SIG-M5 treated with dmso at 0.1 percent for 504 hours (cell line): ENCODE measurements around the gene C21orf58.
"Not testable (repeated sequence)": the region's sequence is repeated elsewhere in the genome, so short reads cannot be mapped to it uniquely, and the experiment has no call there.

Source experiments
- DNase-seq: peaks from one replicate; lab custom pipeline; 2025; ENCODE audit not compliant: unreplicated experiment; lab: John Stamatoyannopoulos, UW

C21orf58 gene

GRCh38 chr21:46325073-46325912 lies 1.6 kb upstream of the C21orf58 start:
- peak; percentile 47 for DNase-seq

DNA sequence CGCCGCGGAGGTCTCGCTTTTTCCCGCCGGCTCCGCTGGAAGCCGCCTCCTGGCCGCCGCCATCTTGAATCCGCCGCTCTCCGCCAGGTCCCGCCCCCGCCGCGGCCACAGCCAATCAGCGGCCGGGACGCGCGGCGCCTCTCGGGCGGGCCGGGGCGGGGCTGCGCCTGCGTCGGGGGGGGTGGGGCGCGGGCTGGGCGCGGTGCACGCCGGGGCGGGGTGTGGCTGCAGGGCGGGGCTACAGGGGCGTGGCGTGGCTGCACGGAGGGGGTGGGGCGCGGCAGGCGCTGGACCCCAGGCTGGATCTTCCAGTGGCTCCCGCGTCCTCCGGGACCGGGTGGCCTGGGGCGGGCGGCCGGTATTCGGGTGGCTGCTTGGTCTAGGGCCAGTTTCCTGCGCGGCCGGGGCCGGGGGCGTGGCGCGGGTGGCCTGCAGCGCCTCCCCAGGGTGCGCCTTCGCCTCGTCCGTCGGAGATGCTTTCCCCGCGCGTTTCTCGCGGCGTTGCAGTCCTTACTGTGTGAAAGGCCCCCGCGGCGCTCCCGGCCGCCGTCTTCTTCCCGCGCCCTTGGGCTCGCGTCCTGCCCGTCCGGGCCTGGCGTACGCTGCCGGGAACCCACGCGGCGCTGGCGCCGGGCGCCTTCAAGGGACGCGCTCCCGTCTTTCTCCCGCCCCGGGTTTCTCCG lies 861 bp upstream of the C21orf58 start:
- DNase-seq: peak; percentile 73

DNA sequence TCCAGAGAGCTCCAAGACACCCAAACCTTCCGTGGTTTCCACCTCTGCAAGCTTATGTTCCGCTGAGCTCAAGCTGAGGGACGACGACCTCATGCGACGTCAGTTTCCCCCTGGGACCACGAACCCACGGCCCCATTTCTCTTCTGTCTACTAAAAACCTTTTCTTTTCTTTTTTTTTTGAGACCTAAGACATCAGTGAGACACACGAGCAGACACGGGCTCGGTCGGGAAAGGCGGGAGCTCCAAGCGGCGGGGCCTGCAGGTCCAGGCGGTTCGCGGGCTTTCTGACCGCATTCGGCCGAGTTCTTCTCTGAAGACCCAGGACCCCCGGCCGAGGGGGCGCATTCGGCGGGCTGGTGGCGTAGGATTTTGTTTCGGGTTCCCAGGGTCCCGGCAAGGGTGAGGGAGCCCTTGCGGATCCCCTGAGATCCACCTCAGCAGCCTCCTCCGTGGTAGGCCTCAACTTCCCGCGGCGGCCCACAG lies 402 bp downstream of the C21orf58 start:
- DNase-seq: no peak

GRCh38 chr21:46322351-46323226 lies 1.1 kb downstream of the C21orf58 start:
- no peak for DNase-seq

DNA sequence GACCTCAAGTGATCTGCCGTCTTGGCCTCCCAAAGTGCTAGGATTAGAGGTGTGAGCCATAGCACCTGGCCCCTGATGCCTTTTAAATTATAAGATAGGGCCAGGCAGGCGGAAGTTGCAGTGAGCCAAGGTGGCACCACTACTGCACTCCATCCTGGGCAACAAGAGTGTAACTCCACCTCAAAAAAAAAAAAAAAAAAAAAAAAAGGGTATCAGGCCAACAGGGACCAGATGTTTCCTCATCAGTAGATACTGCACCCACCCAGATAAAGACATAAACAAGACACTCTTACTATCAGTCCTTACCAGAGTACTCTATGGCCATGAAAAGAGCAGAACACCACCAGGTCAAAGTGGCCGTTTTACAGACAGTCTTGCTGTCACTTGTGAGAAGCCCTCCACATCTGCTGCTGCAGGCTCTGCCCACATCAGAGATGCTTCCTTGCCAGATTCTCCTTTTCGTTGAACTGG lies 3.3 kb downstream of the C21orf58 start:
- no peak for DNase-seq

DNA sequence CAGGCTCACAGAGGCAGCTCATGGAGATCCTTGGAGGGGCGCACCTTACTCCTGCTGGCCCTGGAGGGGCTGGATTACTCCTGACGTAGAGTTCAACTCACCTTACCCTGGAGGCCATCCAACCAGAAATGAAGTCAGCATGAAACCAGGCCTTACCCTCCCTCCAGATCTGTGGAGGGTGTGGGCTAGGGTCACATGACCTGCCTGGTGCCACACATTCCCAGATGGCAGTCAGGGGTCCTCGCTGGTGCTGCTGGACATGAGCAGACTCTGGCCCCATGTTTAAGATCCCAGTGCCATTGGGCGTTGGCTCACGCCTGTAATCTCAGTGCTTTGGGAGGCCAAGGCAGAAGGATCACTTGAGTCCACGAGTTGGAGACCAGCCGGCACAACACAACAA lies 4.5 kb downstream of the C21orf58 start:
- no peak for DNase-seq

DNA sequence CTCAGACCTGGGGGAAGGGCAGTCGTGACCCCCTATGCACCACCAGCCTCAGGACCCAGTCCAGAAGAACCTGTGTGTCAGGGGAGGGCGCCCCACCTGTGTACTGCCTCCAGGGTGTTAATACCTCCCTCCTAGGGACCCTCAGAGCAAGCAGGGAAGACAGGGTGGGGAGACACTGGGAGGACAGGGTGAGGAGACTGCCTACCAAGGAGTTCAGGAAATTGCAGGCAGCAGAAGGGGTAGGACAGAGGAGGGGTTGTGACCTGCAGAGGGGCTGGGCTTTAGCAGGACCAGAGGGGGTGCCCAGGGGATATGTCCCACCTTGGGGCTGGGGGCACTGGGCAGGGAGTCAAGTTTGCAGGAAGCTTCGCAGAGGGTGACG lies 5.2 kb downstream of the C21orf58 start:
- DNase-seq: no peak

DNA sequence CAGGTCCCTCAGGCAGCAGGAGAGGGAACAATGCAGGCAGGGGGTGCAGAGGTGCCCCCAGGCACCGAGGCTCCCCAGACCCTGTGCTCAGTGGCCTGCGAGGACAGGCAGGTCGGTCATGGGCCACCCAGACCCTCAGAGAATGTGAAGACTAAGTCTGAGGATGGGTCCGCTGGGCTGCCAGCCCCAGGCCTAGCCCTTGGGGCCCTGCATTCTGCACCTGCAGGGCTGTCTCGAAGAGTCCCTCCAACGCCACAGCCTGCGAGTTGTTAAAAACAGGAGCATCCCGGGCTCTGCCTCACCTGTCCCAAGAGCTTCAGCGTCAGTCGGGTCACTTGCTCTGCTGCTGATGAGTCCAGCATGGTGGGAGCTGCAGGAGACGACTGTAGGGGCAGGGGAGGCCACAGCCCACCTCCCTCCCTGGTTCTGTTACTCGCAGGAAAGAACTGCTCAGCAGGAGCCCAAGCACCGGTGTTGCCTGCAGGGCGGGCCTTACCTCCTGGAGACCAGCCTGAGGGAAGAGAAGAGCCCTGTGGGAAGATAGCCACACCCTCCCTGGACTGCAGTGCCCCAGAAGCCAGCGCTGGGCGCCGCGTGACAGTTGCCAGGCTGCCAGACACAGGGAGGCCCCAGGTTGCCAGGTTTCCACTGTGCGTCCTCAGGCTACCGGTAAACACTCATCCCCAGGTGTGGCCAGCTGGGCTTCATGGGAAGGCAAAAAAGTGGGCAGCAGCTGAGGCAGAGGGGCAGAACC lies 5.8 kb downstream of the C21orf58 start:
- DNase-seq: no peak

GRCh38 chr21:46316708-46317324 lies 6.9 kb downstream of the C21orf58 start:
- no peak for DNase-seq

- DNase-seq: no peak
These were observed 9.1 kb downstream of the C21orf58 start for GRCh38 chr21:46314441-46315020.

GRCh38 chr21:46312949-46313348 lies 10.7 kb downstream of the C21orf58 start:
- no peak for DNase-seq

DNA sequence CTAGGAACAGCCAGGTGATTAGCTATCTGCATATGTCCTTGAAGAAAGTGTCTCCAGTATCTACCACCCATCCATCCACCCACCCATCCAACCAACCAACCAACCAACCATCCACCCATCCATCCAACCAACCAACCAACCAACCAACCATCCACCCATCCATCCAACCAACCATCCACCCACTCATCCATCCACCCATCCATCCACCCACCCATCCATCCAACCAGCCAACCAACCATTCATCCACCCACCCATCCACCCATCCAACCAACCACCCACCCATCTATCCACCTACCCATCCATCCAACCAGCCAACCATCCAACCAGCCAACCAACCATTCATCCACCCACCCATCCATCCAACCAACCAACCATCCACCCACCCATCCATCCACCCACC lies 12.1 kb downstream of the C21orf58 start:
- no peak for DNase-seq

DNA sequence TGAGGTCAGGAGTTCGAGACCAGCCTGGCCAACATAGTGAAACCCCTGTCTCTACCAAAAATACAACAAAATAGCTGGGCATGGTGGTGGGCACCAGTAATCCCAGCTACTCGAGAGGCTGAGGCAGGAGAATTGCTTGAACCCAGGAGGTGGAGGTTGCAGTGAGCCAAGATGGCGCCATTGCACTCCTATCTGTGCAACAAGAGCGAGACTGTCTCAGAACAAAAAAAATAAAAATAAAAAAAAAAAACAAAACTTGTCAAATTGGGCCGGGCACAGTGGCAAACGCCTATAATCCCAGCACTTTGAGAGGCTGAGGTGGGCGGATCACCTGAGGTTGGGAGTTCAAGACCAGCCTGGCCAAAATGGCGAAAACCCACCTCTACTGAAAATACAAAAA lies 13.4 kb downstream of the C21orf58 start:
- not testable (repeated sequence) for DNase-seq

- no peak for DNase-seq
These were observed 15.2 kb downstream of the C21orf58 start for GRCh38 chr21:46308431-46308830.

GRCh38 chr21:46307625-46308024 lies 16.0 kb downstream of the C21orf58 start:
- no peak for DNase-seq

DNA sequence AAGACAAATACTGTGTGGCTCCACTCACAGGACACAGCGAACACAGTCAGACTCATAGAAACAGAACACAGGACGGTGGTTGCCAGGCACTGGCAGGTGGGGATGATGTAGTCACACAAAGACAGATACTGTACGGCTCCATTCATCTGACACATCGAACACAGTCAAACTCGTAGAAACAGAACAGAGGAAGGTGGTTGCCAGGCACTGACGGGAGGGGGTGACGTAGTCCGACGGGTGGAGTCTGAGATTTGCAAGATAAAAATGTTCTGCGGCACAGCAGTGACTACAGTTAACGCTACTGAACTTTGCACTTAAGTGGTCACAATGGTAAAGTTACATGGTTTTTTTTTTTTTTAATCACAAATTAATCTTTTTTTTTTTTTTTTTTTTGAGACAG lies 18.7 kb downstream of the C21orf58 start:
- DNase-seq: no peak

- DNase-seq: no peak
These were observed 19.2 kb downstream of the C21orf58 start for GRCh38 chr21:46304437-46304836.

- DNase-seq: no peak
These were observed 21.9 kb downstream of the C21orf58 start for GRCh38 chr21:46301759-46302158.

- DNase-seq: no peak
These were observed 24.5 kb downstream of the C21orf58 start for GRCh38 chr21:46299167-46299566.
